ENCODE data around the gene LCN2.

The LCN2 gene

DNA sequence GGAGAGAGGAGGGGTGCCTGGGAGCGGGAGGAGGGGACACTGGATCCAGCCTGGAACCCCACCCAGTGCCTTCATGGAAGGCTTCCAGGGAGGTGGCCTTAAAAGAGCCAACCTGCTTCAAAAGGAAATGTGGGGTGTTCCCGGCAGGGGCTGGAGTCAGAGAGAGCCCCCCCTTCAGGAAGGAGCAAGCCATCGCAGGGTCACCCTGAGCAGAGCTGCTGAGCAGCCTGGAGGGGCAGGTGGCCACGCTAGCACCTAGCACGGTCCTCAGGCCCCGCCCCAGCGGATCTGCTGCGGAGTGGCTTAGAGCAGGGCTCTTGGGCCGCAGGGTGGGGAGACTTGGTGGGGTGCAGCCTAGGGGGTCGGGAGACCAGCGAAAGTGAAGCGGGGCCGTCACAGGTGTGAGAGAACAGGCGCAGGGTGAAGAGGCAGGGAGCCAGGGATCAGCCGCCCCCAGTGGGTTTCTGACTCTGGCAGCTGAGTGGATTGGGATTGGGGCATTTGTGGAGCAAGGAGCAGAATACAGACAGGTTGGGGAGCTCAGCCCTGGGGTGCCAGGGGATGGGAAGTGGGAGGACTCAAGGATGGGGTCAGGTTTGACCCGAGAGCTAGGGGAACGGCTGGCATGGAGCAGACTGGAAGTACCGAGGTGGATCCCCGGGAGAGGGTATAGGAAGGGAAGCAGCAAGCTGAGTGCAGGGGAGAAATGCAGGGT lies 1.5 kb downstream of the LCN2 start:
- DNase-seq (ENCODE audit: low spot score), result no peak

GRCh38 chr9:128151309-128152132 lies 2.3 kb downstream of the LCN2 start:
- no peak for DNase-seq (ENCODE audit: low spot score)

GRCh38 chr9:128152133-128153059 lies 3.1 kb downstream of the LCN2 start:
- no peak for DNase-seq (ENCODE audit: low spot score)

DNA sequence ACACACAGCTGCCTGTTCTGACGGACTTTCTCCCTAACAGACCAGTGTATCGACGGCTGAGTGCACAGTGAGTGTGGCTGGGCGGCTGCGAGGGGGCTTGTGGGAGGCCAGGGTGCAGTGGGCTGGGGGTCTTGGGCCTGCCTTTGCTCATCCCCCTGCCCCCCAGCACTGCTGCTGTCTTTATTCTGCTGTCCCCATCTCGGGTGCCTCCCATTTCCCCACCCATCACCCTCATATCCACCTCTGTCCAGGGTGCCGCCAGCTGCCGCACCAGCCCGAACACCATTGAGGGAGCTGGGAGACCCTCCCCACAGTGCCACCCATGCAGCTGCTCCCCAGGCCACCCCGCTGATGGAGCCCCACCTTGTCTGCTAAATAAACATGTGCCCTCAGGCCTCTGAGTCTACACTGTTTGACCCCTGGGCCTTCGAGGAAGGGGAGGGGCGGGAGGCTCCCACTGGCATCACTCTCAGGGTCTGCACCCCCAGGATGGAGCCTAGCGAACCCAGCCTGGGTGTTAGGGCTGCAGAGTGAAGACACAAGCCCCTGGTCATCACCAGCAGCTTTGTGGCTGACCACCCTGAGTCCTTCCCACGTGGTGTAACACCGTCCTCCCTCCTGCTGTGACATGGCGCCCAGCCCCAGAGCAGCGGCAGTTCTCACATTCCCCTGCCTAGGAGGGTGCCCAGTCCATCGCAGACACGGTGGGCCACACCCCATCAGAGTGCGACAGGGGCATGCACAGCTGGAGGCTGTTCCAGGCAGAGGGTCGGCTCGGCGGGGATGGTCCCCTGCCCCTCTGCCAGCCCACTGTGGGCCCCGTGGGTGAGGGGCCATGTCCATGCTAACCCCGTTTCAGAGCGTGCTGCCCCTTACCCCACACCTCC lies 4.0 kb downstream of the LCN2 start:
- DNase-seq (ENCODE audit: low spot score), result no peak

- no peak for DNase-seq (ENCODE audit: low spot score)
Observed at GRCh38 chr9:128153947-128154695, 4.9 kb downstream of the LCN2 start.

DNA sequence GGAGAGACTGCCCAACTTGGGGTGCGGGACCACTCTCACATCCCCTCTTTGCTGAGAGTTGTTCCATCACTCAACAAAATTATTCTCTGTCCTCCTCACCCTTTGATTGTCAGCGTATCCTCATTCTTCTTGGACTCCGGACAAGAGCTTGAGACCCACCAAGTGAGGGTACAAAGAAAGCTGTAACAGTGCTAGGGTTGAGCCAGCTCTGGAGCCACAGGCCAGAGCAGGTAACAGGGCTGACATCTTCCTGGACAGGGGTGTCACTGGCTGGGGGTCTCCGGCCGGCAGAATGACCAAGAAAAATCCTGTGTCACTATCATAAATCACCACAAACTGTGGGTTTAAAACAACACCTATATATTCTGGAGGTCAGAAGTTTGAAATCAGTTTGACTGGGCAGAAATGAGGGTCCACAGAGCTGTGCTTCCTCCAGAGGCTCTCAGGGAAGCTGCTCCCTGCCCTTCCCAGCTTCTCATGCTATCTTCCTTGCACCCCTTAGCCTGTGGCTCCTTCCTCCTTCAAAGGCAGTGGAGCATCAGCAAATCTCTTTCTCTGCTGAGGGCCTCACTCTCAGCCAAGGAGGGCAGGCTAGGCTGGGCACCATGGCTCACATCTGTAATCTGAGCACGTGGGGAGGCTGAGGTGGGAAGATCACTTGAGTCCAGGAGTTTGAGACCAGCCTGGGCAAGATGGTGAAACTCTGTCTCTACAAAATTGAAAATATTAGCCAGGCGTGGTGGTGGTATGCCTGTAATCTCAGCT lies 6.7 kb downstream of the LCN2 start:
- DNase-seq (ENCODE audit: low spot score), result no peak

GRCh38 chr9:128159522-128159783 lies 10.2 kb downstream of the LCN2 start:
- DNase-seq (ENCODE audit: low spot score), result no peak

DNA sequence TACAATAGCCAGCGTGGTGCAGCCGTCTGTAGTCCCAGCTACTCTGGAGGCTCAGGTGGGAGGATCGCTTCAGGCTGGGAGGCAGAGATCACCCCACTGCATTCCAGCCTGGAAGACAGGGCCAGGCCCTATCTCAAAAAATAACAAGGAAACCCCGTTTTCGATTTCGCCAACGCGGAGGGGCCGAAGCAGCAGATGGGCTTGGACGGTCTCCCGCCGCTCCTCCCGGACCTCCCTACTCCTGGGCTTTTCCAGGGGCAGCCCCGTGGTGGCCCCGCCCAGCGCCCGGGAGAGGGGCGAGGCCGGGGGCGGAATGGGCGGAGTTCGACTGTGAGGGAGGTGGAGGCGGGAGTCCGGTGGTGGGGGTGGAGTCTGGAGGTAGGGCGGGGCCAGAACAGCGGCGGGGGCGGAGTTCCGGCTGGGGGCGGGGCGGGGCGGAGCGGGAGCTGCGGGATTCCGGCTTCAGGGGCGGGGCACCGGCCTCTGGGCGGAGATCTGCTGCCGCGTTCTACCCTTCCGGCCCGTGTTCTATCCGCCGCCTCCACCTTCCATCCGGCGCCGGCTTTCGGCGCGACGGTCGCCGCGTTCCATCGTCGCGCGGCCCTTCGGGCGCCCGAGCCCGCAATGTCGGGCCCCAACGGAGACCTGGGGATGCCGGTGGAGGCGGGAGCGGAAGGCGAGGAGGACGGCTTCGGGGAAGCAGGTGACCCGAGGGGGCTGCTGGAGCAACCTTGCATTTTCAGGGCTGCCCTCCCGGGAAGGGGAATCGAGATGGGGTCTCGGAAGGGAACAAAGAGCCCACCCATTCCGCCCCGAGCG lies 10.7 kb downstream of the LCN2 start, which contains the start of gene BBLN:
BBLN (plus strand) TSS at position 482 of the 819 bp plus-strand sequence; CDS start at position 625, 143 bp downstream.
- DNase-seq (ENCODE audit: low spot score), result peak; percentile 91

GRCh38 chr9:128160603-128160987 lies 11.3 kb downstream of the LCN2 start:
- DNase-seq (ENCODE audit: low spot score), result no peak

DNA sequence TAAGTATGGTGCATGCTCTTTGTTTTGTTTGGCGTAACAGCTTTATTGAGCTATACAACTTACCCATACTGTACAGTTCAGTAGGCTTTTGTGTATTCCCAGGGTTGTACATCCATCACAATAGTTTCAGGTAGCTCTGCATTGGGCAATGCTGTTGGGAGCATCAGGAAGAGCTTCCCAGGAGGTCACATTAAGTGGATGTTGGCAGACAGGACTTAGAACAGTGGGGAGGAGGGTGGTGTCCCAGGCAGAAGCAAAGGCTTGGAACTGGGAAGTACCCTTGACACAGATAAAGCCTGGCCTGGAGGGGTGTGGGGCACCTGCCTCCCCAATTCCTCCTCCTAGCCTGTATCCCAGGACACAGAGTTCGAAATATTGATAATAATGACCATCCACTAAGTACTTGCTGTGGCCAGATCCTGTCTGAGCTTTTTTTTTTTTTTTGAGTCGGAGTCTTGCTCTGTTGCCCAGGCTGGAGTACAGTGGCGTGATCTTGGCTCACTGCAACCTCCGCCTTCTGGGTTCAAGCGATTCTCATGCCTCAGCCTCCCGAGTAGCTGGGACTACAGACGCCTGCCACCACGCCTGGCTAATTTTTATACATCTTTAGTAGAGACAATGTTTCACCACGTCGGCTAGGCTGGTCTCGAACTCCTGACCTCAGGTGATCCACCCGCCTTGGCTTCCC lies 12.1 kb downstream of the LCN2 start:
- no peak for DNase-seq (ENCODE audit: low spot score)

GRCh38 chr9:128162215-128163026 lies 13.2 kb downstream of the LCN2 start:
- no peak for DNase-seq (ENCODE audit: low spot score)

- no peak for DNase-seq (ENCODE audit: low spot score)
Observed at GRCh38 chr9:128163027-128163515, 13.8 kb downstream of the LCN2 start.

- DNase-seq (ENCODE audit: low spot score), result no peak
Observed at GRCh38 chr9:128163523-128164306, 14.5 kb downstream of the LCN2 start.

DNA sequence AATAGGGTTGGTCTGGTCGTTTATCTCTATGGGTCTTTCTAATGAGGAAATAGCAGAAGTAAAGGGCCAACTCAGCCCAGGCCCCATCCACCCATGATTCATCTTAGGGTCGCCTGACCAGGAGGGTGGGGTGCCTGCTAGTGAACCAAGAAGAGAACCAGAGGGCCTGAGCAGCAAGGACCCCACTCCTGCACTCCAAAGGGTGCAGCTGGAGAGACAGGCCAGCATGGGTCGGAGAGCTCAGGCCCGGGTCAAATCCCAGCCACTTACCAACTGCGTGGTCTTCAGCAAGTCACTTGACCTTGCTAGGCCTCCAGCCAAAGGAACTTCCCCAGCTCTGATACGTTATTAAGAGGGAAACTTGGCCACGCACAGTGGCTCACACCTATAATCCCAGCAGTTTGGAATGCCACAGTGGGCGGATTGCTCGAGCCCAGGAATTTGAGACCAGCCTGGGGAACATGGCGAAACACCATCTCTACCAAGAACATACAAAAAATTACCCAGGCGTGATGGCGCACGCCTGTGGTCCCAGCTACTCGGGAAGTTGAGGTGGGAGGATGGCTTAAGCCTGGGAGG lies 15.1 kb downstream of the LCN2 start:
- DNase-seq (ENCODE audit: low spot score), result no peak

DNA sequence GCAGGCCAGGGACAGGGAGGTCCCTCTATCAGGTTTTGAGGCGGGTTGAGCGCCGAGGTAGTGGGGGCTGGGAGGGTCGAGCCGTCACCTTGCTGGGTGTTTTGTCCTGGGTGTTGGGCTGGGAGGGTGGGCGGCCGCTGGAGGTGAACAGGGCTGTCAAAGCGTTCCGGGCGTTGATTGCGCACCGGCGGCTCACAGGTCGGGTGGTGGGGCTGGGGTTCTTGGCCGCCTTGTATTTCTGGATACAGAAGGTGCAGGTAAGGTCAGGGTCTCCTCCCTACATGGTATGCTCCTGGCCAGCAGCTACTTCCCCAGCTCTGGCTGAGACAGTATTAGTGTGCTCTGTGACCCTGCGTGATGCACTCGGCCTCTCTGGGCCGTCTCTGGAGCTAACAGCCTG lies 16.9 kb downstream of the LCN2 start:
- no peak for DNase-seq (ENCODE audit: low spot score)

DNA sequence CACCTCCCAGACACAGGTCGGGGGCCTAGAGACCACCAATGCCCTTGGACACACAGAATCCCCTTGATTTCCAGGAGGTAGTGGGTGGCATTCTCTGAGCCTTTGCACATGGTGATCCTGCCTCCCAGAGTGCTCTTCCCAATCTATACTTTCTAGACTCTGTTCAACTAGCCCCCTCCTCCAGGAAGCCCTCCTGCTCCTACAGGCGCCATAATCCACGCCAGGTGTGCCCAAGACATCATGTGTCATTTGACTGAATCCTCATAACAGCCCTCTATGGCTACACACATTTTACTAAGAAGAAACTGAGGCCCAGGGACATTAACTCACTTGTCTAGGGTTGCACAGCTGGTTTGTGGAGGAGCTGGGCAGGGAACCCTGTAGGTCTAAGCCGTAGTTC lies 18.0 kb downstream of the LCN2 start:
- no peak for DNase-seq (ENCODE audit: low spot score)
